ENCODE measurements around the gene LRP4. TPM values are rescaled to one million over a fixed set of nuclear protein-coding genes. Genes with fewer than 3 reads are reported as not detected.

Gene LRP4
- total RNA-seq, 1 donor from 2014 or later = 10.1 TPM

GRCh38 chr11:46918788-46919513 lies 601 bp upstream of the LRP4 start:
- TF ChIP-seq, protein P1, sequence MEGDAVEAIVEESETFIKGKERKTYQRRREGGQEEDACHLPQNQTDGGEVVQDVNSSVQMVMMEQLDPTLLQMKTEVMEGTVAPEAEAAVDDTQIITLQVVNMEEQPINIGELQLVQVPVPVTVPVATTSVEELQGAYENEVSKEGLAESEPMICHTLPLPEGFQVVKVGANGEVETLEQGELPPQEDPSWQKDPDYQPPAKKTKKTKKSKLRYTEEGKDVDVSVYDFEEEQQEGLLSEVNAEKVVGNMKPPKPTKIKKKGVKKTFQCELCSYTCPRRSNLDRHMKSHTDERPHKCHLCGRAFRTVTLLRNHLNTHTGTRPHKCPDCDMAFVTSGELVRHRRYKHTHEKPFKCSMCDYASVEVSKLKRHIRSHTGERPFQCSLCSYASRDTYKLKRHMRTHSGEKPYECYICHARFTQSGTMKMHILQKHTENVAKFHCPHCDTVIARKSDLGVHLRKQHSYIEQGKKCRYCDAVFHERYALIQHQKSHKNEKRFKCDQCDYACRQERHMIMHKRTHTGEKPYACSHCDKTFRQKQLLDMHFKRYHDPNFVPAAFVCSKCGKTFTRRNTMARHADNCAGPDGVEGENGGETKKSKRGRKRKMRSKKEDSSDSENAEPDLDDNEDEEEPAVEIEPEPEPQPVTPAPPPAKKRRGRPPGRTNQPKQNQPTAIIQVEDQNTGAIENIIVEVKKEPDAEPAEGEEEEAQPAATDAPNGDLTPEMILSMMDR (IDR thresholded peaks at IDR 0.05) = no peak
- TF ChIP-seq POLR2AphosphoS5 (IDR thresholded peaks at IDR 0.05; ENCODE audit: insufficient read depth in 1 of 2, low read depth in 1 of 2) (no peak), POLR2A (IDR thresholded peaks at IDR 0.05) (no peak)
- H3K4me1 ChIP-seq = peaks cover 43% of the 10 kb centered on the region
- peak overlapping the region; percentile 59 for H3K27ac ChIP-seq
- intact Hi-C loops (cut with DNase I) = no loop called here
- H3K36me3 ChIP-seq = no peaks in the 10 kb centered on the region
- DNase-seq (ENCODE audit: extremely low spot score in 2 of 2) = no peak
- peak overlapping the region; percentile 63 to 74 for H3K4me3 ChIP-seq
- no peaks in the 10 kb centered on the region for H3K27me3 ChIP-seq
- H3K9me3 ChIP-seq = no peaks in the 10 kb centered on the region

- intact Hi-C loops (cut with DNase I) = no loop called here
- no peak for DNase-seq (ENCODE audit: extremely low spot score in 2 of 2)
These were observed 628 bp downstream of the LRP4 start for GRCh38 chr11:46917762-46918082.

DNA sequence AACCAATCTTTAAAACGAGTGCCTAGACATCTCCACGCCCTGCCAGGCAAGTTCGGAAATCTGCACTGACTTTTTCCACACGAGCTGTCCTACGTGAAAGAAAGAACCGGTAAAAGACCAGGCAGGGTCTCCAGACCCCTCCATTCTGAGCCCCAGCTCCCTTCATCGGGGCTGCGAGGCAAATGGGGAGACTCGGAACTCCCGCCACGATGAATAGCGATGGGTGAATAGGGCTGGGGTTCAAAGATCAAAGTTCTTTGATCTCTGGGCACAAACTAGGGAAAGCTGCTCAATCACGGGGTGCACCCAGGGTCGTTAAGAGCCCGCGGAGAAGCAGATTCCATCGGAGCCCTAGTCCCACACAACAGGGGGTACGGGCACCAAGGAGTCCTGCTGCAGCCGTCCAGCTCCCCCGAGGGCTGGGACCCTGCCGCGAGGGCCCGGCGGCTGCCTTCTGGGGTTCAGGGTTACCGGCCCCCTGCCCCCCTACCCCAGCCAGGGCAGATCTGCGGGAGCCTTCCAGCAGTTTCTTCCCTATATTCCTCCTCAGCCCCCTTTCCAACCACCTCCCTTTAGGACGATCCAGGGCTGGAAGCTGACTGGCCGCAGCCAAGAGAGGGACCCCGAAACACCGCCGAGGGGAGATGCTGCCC lies 1.1 kb downstream of the LRP4 start:
- H3K9me3 ChIP-seq = no peaks in the 10 kb centered on the region
- H3K27ac ChIP-seq = peak overlapping the region; percentile 86
- no peaks in the 10 kb centered on the region for H3K27me3 ChIP-seq
- no peaks in the 10 kb centered on the region for H3K36me3 ChIP-seq
- intact Hi-C loops (cut with DNase I) = no loop called here
- peaks cover 56% of the 10 kb centered on the region for H3K4me1 ChIP-seq
- no peak for DNase-seq (ENCODE audit: extremely low spot score in 2 of 2)
- no peak for TF ChIP-seq POLR2A (IDR thresholded peaks at IDR 0.05)
- peak in 1 of 2 donors; percentile 37 for TF ChIP-seq POLR2AphosphoS5 (IDR thresholded peaks at IDR 0.05; ENCODE audit: insufficient read depth in 1 of 2, low read depth in 1 of 2)
- TF ChIP-seq, protein P1 (IDR thresholded peaks at IDR 0.05) = no peak
- H3K4me3 ChIP-seq = peak overlapping the region; percentile 63 to 74

More at GRCh38 chr11:46917762-46918082, 628 bp downstream of the LRP4 start:
- no peaks in the 10 kb centered on the region for H3K36me3 ChIP-seq
- no peaks in the 10 kb centered on the region for H3K27me3 ChIP-seq
- H3K9me3 ChIP-seq = no peaks in the 10 kb centered on the region
- H3K4me1 ChIP-seq = peaks cover 55% of the 10 kb centered on the region
- TF ChIP-seq, protein P1 (IDR thresholded peaks at IDR 0.05) = no peak
- no peak for TF ChIP-seq POLR2A (IDR thresholded peaks at IDR 0.05)
- no peak for TF ChIP-seq POLR2AphosphoS5 (IDR thresholded peaks at IDR 0.05; ENCODE audit: insufficient read depth in 1 of 2, low read depth in 1 of 2)
- peak overlapping the region; percentile 63 to 74 for H3K4me3 ChIP-seq
- H3K27ac ChIP-seq = peak overlapping the region; percentile 86

DNA sequence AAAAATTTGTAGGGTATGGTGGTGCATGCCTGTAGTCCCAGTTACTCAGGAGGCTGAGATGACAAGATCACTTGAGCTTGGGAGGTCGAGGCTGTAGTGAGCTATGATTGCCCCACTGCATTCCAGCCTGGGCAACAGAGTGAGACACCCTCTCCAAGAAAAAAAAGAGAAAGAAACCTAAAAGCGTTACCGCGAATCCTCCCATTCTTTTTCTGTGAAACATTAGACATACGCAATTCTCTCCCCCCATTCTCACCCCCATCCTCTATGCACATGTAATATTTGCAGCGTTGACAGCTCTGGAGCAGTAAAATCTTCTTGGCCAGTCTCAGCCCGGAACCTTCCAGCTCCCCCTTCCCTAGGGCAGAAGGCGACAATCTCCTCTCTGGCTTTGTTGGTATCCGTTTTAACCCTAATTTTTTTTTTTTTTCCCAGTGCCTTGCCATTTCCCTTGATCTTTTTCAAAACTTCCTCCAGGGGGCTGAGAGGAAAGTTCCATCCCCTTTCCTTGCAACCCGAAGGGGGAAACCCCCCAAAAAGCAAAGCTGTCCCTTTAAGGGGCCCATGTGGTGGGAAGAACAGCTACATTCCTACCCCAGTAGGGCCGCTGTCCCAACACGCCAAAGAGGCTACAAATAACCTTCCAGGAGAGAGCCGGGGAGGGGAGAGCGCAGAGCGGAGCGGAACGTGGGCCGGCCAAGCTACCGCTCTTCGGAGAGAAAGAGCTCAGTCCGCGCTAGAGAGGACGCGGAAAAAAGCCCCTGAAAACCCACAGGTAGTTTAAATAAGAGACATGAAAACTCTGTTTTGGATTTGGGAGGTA lies 1.9 kb downstream of the LRP4 start:
- peaks cover 56% of the 10 kb centered on the region for H3K4me1 ChIP-seq

More for the DNA sequence above, 1.9 kb downstream of the LRP4 start:
- no peak for DNase-seq (ENCODE audit: extremely low spot score in 2 of 2)
- peak overlapping the region; percentile 63 to 74 for H3K4me3 ChIP-seq
- H3K36me3 ChIP-seq = no peaks in the 10 kb centered on the region
- H3K27ac ChIP-seq = peak overlapping the region; percentile 86
- H3K27me3 ChIP-seq = no peaks in the 10 kb centered on the region
- intact Hi-C loops (cut with DNase I) = no loop called here
- no peaks in the 10 kb centered on the region for H3K9me3 ChIP-seq
- peak; percentile 50 to 69 for TF ChIP-seq POLR2AphosphoS5 (IDR thresholded peaks at IDR 0.05; ENCODE audit: insufficient read depth in 1 of 2, low read depth in 1 of 2)
- TF ChIP-seq, protein P1 (IDR thresholded peaks at IDR 0.05) = no peak
- peak in 1 of 2 donors; percentile 45 for TF ChIP-seq POLR2A (IDR thresholded peaks at IDR 0.05)

Measured in vagina (tissue), 2 donors.